ENCODE measurements around the gene MRPL21. TPM values are rescaled to one million over a fixed set of nuclear protein-coding genes. Genes with fewer than 3 reads are reported as not detected.

MRPL21 gene
- total and polyA plus RNA-seq, 2 donors (not counting 1 experiment from before 2014, with no cell fraction given): 23.8 to 35.8 TPM

DNA sequence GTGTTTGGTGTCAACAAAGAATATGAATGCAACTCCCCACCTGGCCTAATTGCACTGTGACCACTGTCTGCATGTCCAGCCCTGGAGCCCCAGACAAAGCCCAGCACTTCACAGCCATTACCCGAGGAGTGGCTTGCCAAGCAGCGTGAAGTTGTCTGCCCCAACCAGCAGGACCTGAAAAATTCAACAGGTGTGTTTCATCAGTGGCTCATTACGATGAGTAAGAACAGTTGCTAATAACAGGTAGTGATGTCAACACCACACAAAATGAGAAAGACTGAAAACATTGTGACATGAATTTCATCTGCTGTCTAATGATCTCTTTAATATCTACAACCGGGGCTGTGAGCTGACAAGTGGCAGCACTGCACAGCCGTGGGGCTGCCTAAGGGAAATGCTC is 10.3 kb downstream of the MRPL21 start:
- ChIA-PET CTCF (no interaction called here), POLR2A (no interaction called here)
- Histone ChIP-seq H3K4me3 (ENCODE audit: control extremely low read depth in 1 of 5, extremely low read depth in 1 of 5, insufficient read depth in 1 of 5, low read depth in 2 of 5, low read length in 4 of 5) (no peak overlapping the region), H3K27me3 (replicated peaks in 1 of 4; ENCODE audit: control extremely low read depth in 1 of 4, control insufficient read depth in 3 of 4, insufficient read depth in 4 of 4, low read length in 3 of 4) (no peaks in the 10 kb centered on the region), H4K20me1 (ENCODE audit: control insufficient read depth, insufficient read depth, low read length, poor library complexity, severe bottlenecking) (no peaks in the 10 kb centered on the region), H2AFZ (ENCODE audit: insufficient read depth, low read depth, low read length, poor library complexity, severe bottlenecking) (no peak overlapping the region), H3K79me2 (ENCODE audit: control insufficient read depth, insufficient read depth, low read length) (no peaks in the 10 kb centered on the region), H3K4me1 (ENCODE audit: control insufficient read depth in 2 of 2, insufficient read depth in 2 of 2, low read length in 2 of 2) (no peaks in the 10 kb centered on the region), H3K9ac (ENCODE audit: low read length) (no peak overlapping the region), H3K4me2 (replicated peaks; ENCODE audit: low read depth, low read length, poor library complexity, severe bottlenecking) (no peak overlapping the region), H3K36me3 (replicated peaks in 1 of 2; ENCODE audit: control extremely low read depth in 1 of 2, control insufficient read depth in 1 of 2, extremely low read depth in 1 of 2, insufficient read depth in 2 of 2, low read length in 1 of 2) (peaks cover 0 to 52% of the 10 kb centered on the region in 2 experiments), H3K27ac (ENCODE audit: low read length in 2 of 2) (no peak overlapping the region), H3K9me3 (ENCODE audit: control extremely low read depth in 1 of 3, control insufficient read depth in 2 of 3, insufficient read depth in 1 of 3, low read length in 2 of 3) (no peaks in the 10 kb centered on the region)
- Mint-ChIP-seq H3K27me3 (no peaks in the 10 kb centered on the region), H3K4me1 (no peaks in the 10 kb centered on the region), H3K9me3 (ENCODE audit: insufficient read depth) (no peaks in the 10 kb centered on the region), H3K27ac (no peak overlapping the region), H3K4me3 (no peak overlapping the region)
- ATAC-seq (ENCODE audit: low read depth) (no peak), DNase-seq (no peak)
- intact Hi-C loops (cut with micrococcal nuclease): no loop called here
- 100% methylated on average over 3 of the region's 5 CpGs for WGBS (ENCODE audit: insufficient coverage)
- TF ChIP-seq, protein P1, sequence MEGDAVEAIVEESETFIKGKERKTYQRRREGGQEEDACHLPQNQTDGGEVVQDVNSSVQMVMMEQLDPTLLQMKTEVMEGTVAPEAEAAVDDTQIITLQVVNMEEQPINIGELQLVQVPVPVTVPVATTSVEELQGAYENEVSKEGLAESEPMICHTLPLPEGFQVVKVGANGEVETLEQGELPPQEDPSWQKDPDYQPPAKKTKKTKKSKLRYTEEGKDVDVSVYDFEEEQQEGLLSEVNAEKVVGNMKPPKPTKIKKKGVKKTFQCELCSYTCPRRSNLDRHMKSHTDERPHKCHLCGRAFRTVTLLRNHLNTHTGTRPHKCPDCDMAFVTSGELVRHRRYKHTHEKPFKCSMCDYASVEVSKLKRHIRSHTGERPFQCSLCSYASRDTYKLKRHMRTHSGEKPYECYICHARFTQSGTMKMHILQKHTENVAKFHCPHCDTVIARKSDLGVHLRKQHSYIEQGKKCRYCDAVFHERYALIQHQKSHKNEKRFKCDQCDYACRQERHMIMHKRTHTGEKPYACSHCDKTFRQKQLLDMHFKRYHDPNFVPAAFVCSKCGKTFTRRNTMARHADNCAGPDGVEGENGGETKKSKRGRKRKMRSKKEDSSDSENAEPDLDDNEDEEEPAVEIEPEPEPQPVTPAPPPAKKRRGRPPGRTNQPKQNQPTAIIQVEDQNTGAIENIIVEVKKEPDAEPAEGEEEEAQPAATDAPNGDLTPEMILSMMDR (IDR thresholded peaks at IDR 0.05): no peak
- no peak for TF ChIP-seq EZH2 (IDR thresholded peaks at IDR 0.05; ENCODE audit: borderline replicate concordance, insufficient read depth, low read depth, low read length, poor library complexity, severe bottlenecking)

DNA sequence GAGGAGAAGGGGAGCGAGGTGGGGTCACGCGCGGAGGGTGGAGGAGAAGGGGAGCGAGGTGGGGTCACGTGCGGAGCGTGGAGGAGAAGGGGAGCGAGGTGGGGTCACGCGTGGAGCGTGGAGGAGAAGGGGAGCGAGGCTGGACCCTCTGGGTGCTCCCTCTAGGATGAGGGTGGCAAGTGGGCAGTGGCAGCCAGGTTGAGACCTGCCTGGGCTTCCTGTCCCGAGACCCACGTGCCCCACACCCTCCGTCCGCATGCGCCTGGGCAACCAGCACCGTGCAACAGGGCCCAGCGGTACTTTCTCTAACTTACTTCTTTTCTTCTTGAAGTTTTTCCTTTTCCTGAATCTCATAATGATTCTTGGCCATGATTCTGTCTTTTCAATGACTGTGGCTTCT is 11.1 kb downstream of the MRPL21 start:
- ATAC-seq (ENCODE audit: low read depth) (no peak), DNase-seq (no peak)
- Histone ChIP-seq H3K4me3 (ENCODE audit: control extremely low read depth in 1 of 5, extremely low read depth in 1 of 5, insufficient read depth in 1 of 5, low read depth in 2 of 5, low read length in 4 of 5) (no peak overlapping the region), H3K4me1 (ENCODE audit: control insufficient read depth in 2 of 2, insufficient read depth in 2 of 2, low read length in 2 of 2) (no peaks in the 10 kb centered on the region), H3K27me3 (replicated peaks in 1 of 4; ENCODE audit: control extremely low read depth in 1 of 4, control insufficient read depth in 3 of 4, insufficient read depth in 4 of 4, low read length in 3 of 4) (no peaks in the 10 kb centered on the region), H3K4me2 (replicated peaks; ENCODE audit: low read depth, low read length, poor library complexity, severe bottlenecking) (no peak overlapping the region), H3K79me2 (ENCODE audit: control insufficient read depth, insufficient read depth, low read length) (no peaks in the 10 kb centered on the region), H3K9ac (ENCODE audit: low read length) (no peak overlapping the region), H3K27ac (ENCODE audit: low read length in 2 of 2) (no peak overlapping the region), H3K9me3 (ENCODE audit: control extremely low read depth in 1 of 3, control insufficient read depth in 2 of 3, insufficient read depth in 1 of 3, low read length in 2 of 3) (no peaks in the 10 kb centered on the region), H3K36me3 (replicated peaks in 1 of 2; ENCODE audit: control extremely low read depth in 1 of 2, control insufficient read depth in 1 of 2, extremely low read depth in 1 of 2, insufficient read depth in 2 of 2, low read length in 1 of 2) (peaks cover 0 to 45% of the 10 kb centered on the region in 2 experiments), H4K20me1 (ENCODE audit: control insufficient read depth, insufficient read depth, low read length, poor library complexity, severe bottlenecking) (no peaks in the 10 kb centered on the region), H2AFZ (ENCODE audit: insufficient read depth, low read depth, low read length, poor library complexity, severe bottlenecking) (no peak overlapping the region)
- no peak overlapping the region for H3K4me3 Mint-ChIP-seq
- no peaks in the 10 kb centered on the region for H3K27me3 Mint-ChIP-seq
- ChIA-PET CTCF (no interaction called here), POLR2A (no interaction called here)
- TF ChIP-seq, protein P1 (IDR thresholded peaks at IDR 0.05): no peak
- TF ChIP-seq EZH2 (IDR thresholded peaks at IDR 0.05; ENCODE audit: borderline replicate concordance, insufficient read depth, low read depth, low read length, poor library complexity, severe bottlenecking): no peak
- 98% methylated on average over 15 of the region's 20 CpGs for WGBS (ENCODE audit: insufficient coverage)
- H3K9me3 Mint-ChIP-seq (ENCODE audit: insufficient read depth): no peaks in the 10 kb centered on the region
- no peaks in the 10 kb centered on the region for H3K4me1 Mint-ChIP-seq
- intact Hi-C loops (cut with micrococcal nuclease): no loop called here
- no peak overlapping the region for H3K27ac Mint-ChIP-seq
